Measurements from ENCODE around the gene TBC1D20. TPM values are rescaled to one million over a fixed set of nuclear protein-coding genes. Genes with fewer than 3 reads are reported as not detected.

TBC1D20 gene
- total RNA-seq, 2 experiments from 2014 or later = 22.2 to 23.8 TPM

GRCh38 chr20:469746-470490, 7.6 kb upstream of the TBC1D20 start:
- intact Hi-C loops (cut with micrococcal nuclease) = no loop called here
- POLR2A ChIA-PET = no interaction called here
- DNase-seq = no peak
- H3K4me1 Mint-ChIP-seq (ENCODE audit: low read depth) = no peaks in the 10 kb centered on the region
- H3K36me3 Mint-ChIP-seq (ENCODE audit: low read depth) = peaks cover 3% of the 10 kb centered on the region
- H3K27me3 Mint-ChIP-seq = peaks cover 2% of the 10 kb centered on the region
- peaks cover 6% of the 10 kb centered on the region for H3K9me3 Mint-ChIP-seq
- ATAC-seq = no peak
- CTCF ChIA-PET = interaction anchor here (0.8 to 1.1 kb wide), 3 partner anchors 10 to 115 kb away, joined by 3 to 4 read pairs (median 3); no protein-coding TSS in a partner anchor
- H3K4me3 Mint-ChIP-seq = no peak overlapping the region
- TF ChIP-seq CTCF (IDR thresholded peaks at IDR 0.05) = no peak
- H3K27ac Mint-ChIP-seq = no peak overlapping the region

- CTCF ChIA-PET = interaction anchor here (1.2 kb wide), 1 partner anchor 105 kb away, joined by 3 read pairs; no protein-coding TSS in a partner anchor
- ATAC-seq = no peak
Observed at GRCh38 chr20:467755-468154, 5.4 kb upstream of the TBC1D20 start.

GRCh38 chr20:461254-462198, 807 bp downstream of the TBC1D20 start:
- TF ChIP-seq CTCF (IDR thresholded peaks at IDR 0.05) = no peak
- peak overlapping the region; percentile 86 for H3K27ac Mint-ChIP-seq
- ChIA-PET POLR2A (interaction anchor here (0.7 to 2.6 kb wide), 9 partner anchors 11 to 199 kb away, joined by 3 to 7 read pairs (median 3); partner anchors contain the start of genes SOX12 and TRIB3), CTCF (interaction anchor here (0.9 to 2.2 kb wide), 4 partner anchors 23 to 109 kb away, joined by 3 to 10 read pairs (median 3); no protein-coding TSS in a partner anchor)
- peaks cover 41% of the 10 kb centered on the region for H3K4me1 Mint-ChIP-seq (ENCODE audit: low read depth)
- ATAC-seq = peak; percentile 38
- DNase-seq = peak; percentile 64
- H3K27me3 Mint-ChIP-seq = no peaks in the 10 kb centered on the region
- H3K9me3 Mint-ChIP-seq = no peaks in the 10 kb centered on the region
- peak overlapping the region; percentile 87 for H3K4me3 Mint-ChIP-seq
- intact Hi-C loops (cut with micrococcal nuclease) = loop anchor here (5.0 kb wide), 1 partner anchor 49 kb away; no protein-coding TSS in a partner anchor
- peaks cover 7% of the 10 kb centered on the region for H3K36me3 Mint-ChIP-seq (ENCODE audit: low read depth)

More at GRCh38 chr20:467755-468154, 5.4 kb upstream of the TBC1D20 start:
- no peak overlapping the region for H3K27ac Mint-ChIP-seq
- H3K36me3 Mint-ChIP-seq (ENCODE audit: low read depth) = no peaks in the 10 kb centered on the region
- peaks cover 2% of the 10 kb centered on the region for H3K27me3 Mint-ChIP-seq
- peaks cover 6% of the 10 kb centered on the region for H3K9me3 Mint-ChIP-seq
- H3K4me3 Mint-ChIP-seq = no peak overlapping the region
- H3K4me1 Mint-ChIP-seq (ENCODE audit: low read depth) = peaks cover 6% of the 10 kb centered on the region
- no peak for DNase-seq
- intact Hi-C loops (cut with micrococcal nuclease) = no loop called here
- no peak for TF ChIP-seq CTCF (IDR thresholded peaks at IDR 0.05)
- POLR2A ChIA-PET = no interaction called here

- peak overlapping the region; percentile 87 for H3K4me3 Mint-ChIP-seq
- peaks cover 7% of the 10 kb centered on the region for H3K36me3 Mint-ChIP-seq (ENCODE audit: low read depth)
- ChIA-PET POLR2A (interaction anchor here (0.8 to 1.1 kb wide), 3 partner anchors 11 to 19 kb away, joined by 3 read pairs; no protein-coding TSS in a partner anchor), CTCF (interaction anchor here (2.2 kb wide), 1 partner anchor 106 kb away, joined by 10 read pairs; no protein-coding TSS in a partner anchor)
- DNase-seq (no peak), ATAC-seq (no peak)
- peak overlapping the region; percentile 26 for H3K27ac Mint-ChIP-seq
- peaks cover 47% of the 10 kb centered on the region for H3K4me1 Mint-ChIP-seq (ENCODE audit: low read depth)
- TF ChIP-seq CTCF (IDR thresholded peaks at IDR 0.05) = no peak
- intact Hi-C loops (cut with micrococcal nuclease) = loop anchor here (5.0 kb wide), 1 partner anchor 48 kb away; no protein-coding TSS in a partner anchor
- no peaks in the 10 kb centered on the region for H3K27me3 Mint-ChIP-seq
- H3K9me3 Mint-ChIP-seq = no peaks in the 10 kb centered on the region
Observed at GRCh38 chr20:460707-461106, 1.6 kb downstream of the TBC1D20 start.
